NCI-H2196 treated with DMSO at 0.1 percent for 48 hours (cell line): ENCODE results near the gene TMEM88.

Experiments
- DNase-seq: peaks from one replicate; lab custom pipeline; 2025; ENCODE audit not compliant: unreplicated experiment; lab: John Stamatoyannopoulos, UW

The TMEM88 gene

GRCh38 chr17:7884581-7885366, 29.9 kb downstream of the TMEM88 start:
- DNase-seq: no peak

DNA sequence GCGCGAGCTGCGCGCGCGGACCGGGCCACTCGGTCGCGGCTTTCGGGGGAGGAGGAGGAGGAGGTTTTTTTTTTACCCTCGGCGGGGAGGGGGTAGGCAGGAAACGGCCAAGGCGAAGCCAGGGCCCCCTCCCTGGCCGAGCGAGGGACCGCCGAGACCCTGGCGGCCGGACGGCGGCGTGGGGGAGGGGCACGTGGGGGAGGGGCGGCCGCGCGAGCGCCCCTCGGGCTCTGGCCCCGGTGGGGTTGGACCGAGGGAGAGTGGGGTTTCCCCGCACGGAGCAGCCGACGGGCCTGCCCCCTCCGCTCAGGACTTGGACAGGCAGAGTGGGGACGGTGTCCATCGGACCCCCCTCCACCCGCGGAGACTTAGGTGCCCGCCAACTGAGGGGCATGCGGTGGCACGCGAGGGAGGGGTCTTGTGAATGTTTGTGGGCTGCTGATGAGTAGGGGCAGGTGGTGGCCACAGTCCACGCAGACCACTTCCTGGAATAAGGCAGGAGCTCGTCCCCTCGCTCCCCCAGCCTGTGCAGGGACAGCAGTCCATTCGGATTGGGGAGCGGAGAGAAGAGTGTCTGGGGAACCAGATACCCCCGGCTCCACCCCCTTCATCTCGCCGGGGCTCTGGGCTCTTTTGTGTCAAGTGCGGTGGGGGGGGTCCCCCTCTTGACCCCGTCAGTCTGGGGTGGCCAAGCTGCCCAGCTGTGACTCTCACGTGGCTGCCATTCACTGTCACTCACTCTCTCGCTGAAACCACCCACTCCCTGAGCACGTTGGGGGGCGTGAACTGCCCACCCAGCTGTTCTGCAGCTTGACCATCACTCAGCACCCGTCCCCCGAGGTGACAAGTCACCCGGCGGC, 30.7 kb downstream of the TMEM88 start:
- no peak for DNase-seq

- no peak for DNase-seq
These were observed 31.6 kb downstream of the TMEM88 start for GRCh38 chr17:7886227-7887037.

DNA sequence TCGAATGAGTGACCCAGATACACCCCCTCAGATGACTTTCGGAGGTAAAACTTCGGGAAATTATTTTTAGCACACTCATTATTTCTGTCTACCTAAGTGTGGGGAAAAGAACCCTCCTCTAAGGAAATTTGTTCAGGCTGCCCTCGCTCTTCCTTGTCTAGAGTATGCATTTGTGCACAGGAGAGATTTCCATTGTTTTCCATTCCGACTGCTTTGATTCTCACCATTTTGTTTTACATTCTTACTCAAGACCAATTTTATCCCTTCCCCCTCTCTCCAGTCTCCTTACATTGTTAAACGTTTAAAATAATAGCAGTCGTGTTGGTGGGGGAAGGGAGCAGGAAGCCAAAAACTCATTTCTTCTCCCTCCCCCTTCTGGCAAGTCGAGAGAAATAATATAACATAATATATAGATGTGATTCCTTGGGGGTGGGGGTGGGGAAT, 32.2 kb downstream of the TMEM88 start:
- peak; percentile 68 for DNase-seq

- DNase-seq: peak; percentile 73
These were observed 32.8 kb downstream of the TMEM88 start for GRCh38 chr17:7887482-7888183.

GRCh38 chr17:7888184-7888920, 33.5 kb downstream of the TMEM88 start, which contains the start of gene CHD3:
CHD3 (plus strand) TSS chr17:7888789; CDS start chr17:7889001, 212 bp downstream.
- DNase-seq: no peak

DNA sequence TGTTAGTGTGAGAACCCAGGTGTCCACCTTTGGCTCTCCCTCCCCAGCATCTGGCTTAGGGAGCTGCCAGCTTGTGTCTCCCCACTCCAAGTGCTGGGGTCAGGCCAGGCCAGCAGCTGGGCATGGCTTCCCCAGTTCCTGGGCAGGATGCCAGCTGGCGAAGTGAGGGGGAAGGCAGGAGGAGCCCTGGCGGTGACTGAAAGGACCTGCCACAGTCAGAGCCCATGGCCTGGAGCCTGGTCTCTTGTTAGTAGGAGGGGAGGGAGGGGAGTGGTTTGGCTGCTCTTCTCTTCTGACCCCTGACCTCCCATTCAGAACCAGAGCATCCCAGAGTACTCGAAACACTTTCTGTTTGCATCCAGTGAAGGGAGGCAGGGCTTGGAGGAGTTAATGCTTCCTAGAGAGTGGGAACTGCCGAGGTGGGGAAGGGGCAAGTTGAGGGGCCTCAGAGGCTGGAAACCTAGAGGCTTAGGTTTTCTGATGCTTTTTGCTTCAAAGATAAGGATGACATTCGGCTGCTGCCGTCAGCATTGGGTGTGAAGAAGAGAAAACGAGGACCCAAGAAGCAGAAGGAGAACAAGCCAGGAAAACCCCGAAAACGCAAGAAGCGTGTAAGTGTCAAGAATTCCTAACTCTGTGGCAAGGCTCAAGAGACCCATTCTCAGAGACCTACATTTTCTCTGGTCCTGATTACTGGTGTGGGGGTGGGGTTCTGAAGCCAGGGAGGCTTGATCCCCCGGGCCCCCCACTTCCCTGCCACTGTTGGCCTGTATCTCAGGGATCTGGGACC, 34.5 kb downstream of the TMEM88 start:
- peak; percentile 79 for DNase-seq

DNA sequence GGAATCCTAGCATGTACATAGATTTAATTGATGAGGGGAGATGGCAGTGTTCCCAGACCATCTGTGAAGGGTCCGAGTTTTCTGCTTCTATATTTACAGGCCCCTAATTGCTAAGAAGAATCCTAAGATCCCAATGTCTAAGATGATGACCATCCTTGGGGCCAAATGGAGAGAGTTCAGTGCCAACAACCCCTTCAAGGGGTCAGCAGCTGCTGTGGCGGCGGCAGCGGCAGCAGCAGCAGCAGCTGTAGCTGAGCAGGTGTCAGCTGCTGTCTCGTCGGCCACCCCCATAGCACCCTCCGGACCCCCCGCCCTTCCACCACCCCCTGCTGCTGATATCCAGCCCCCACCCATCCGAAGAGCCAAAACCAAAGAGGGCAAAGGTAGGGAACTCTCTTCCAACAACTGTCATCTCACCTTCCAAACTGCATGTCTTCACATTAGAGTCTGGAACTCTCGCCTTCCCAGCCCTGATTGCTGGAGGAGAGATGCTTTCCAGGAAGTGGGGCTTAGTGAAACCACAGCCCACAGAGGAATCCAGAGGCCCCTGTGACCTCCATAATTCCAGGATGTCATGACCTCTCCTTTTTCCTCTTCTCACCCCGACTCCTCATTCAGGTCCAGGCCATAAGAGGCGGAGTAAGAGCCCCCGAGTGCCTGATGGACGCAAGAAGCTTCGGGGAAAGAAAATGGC, 38.5 kb downstream of the TMEM88 start:
- DNase-seq: no peak

DNA sequence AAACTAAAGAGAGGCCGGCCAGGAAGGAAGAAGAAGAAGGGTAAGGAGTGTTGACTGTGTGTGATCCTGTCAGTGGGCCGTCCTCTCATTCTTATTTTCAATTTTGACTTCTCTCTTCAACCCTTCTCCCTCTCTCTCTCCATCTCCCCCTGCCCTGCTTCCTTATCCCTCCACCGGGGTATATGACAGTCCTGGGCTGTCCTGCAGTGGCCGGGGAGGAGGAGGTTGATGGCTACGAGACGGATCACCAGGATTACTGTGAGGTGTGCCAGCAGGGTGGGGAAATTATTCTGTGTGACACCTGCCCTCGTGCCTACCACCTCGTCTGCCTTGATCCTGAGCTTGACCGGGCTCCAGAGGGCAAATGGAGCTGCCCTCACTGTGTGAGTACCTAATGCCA, 39.4 kb downstream of the TMEM88 start:
- no peak for DNase-seq

- DNase-seq: no peak
These were observed 40.0 kb downstream of the TMEM88 start for GRCh38 chr17:7894866-7895265.

DNA sequence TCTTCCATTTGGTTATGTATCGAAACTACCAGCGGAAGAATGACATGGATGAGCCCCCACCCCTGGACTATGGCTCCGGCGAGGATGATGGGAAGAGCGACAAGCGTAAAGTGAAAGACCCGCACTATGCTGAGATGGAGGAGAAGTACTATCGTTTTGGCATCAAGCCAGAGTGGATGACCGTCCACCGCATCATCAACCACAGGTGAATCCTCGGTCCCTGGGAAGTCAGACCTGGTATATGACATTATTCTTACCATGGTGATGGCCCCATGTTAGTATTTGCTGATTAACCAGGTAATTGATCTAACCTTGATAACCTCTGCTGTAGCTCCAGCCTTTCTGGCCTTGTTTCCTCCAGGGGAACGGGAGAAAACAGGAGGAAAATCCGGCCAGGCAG, 42.2 kb downstream of the TMEM88 start:
- no peak for DNase-seq

DNA sequence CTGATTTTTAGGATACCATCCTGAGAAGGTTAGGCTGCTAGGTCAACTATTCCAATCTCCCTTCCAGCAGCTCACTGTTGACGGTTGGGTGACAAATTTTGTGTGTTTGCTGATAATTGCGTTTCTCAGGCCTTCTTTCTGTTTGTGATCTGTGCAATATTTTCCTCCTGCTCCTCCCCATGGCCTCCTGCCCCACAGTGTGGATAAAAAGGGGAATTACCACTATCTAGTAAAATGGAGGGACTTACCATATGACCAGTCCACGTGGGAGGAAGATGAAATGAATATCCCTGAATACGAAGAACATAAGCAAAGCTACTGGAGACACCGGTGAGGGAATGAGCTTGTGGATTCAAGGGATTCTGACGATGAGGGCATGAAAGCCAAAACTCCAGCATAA, 42.9 kb downstream of the TMEM88 start:
- DNase-seq: no peak

DNA sequence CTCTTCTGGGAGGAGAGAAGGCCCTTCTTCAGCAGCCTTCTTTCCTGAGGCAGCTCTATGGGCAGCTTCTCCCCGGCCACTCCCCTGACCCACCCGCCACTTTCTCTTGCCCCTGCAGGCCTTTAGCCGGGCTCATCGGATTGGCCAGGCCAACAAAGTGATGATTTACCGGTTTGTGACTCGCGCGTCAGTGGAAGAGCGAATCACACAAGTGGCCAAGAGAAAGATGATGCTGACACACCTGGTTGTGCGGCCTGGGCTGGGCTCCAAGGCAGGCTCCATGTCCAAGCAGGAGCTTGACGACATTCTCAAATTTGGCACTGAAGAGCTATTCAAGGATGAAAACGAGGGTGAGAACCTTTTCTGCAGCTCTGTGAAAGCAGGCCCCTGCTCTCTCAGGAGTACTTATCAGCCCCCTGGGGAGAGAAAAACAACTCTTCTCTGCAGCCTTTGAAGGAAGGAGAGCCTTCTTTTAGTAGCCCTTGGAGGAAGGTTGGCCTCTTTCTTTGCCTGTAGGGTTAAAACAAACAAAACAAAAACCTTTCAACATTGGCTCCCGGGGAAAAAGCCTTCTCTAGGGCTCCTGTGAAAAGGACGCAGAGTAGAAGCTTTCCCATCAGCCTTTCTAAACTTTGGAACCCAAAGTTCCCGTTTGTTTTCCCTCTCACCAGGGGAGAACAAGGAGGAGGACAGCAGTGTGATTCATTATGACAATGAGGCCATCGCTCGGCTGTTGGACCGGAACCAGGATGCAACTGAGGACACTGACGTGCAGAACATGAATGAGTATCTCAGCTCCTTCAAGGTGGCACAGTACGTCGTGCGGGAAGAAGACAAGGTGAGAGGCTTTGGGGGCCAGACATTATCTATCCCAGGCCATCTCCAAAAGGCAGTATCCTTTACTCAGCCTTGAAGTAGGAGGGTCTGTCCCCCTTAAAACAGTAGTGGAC, 48.6 kb downstream of the TMEM88 start:
- DNase-seq: no peak
